H1 (cell line): ENCODE measurements around the gene TSPEAR. TPM values are rescaled to one million over a fixed set of nuclear protein-coding genes. Genes with fewer than 3 reads are reported as not detected.

Experiments
- CTCF ChIA-PET: fragments of 300-600 bp; sonication (Branson Sonifier 250); formaldehyde crosslinking; loops from one replicate; lab custom pipeline; 2021; ENCODE audit not compliant: partially characterized antibody; lab: Charles Lee
- POLR2A ChIA-PET: fragments of 300-600 bp; sonication (Branson Sonifier 250); formaldehyde crosslinking; loops from one replicate; lab custom pipeline; 2021; ENCODE audit warnings: inconsistent platforms; ENCODE audit not compliant: partially characterized antibody; lab: Charles Lee
- DNase-seq, 2 experiments: peaks; one replicate each; pipeline versions ENCODE4 v3.0.0 to v3.0.0-alpha.2; 2010 to 2022; ENCODE audit warnings: low spot score in 2 of 2, low read depth in 1 of 2, mixed read lengths in 1 of 2
- FAIRE-seq: peaks from 2 replicates; lab custom pipeline; 2011; peaks lifted over from hg19 to GRCh38; lab: Jason Lieb, UNC
- H2AFZ ChIP-seq: 2 replicates; pipeline ENCODE4 v1.8.1; 2012; ENCODE audit warnings: low read length, inconsistent platforms
- H2AK5ac ChIP-seq: 2 replicates; pipeline ENCODE4 v1.6.1; 2013; ENCODE audit warnings: low read depth, low read length
- H2BK120ac ChIP-seq: replicated peaks from 2 replicates; pipeline ENCODE3; 2013; ENCODE audit warnings: low read depth, low read length, inconsistent platforms
- H2BK12ac ChIP-seq: 2 replicates; pipeline ENCODE4 v1.6.1; 2013; ENCODE audit warnings: low read depth, low read length
- H2BK15ac ChIP-seq: 2 replicates; pipeline ENCODE4 v1.6.1; 2013; ENCODE audit warnings: low read length
- H2BK20ac ChIP-seq: 2 replicates; pipeline ENCODE4 v1.6.1; 2013; ENCODE audit warnings: low read length
- H2BK5ac ChIP-seq: 2 replicates; pipeline ENCODE4 v1.6.1; 2013; ENCODE audit warnings: low read depth, low read length
- H3K14ac ChIP-seq: 2 replicates; pipeline ENCODE4 v1.6.1; 2013; ENCODE audit warnings: inconsistent platforms; ENCODE audit not compliant: insufficient read length
- H3K18ac ChIP-seq: 2 replicates; pipeline ENCODE4 v1.6.1; 2013; ENCODE audit warnings: low read length; ENCODE audit errors: extremely low read depth
- H3K23ac ChIP-seq: 2 replicates; pipeline ENCODE4 v1.6.1; 2013; ENCODE audit warnings: inconsistent platforms; ENCODE audit not compliant: insufficient read length
- H3K23me2 ChIP-seq: 2 replicates; pipeline ENCODE4 v1.6.1; 2013; ENCODE audit warnings: low read depth, low read length
- H3K27ac ChIP-seq: 2 replicates; pipeline ENCODE4 v1.6.1; 2011; ENCODE audit warnings: low read depth, low read length, inconsistent platforms
- H3K27me3 ChIP-seq, 4 experiments: replicated peaks in 1 of 4; 1 replicate in 1 of 4; 2 replicates in 3 of 4; pipeline versions ENCODE4 v1.6.1 to v1.8.1; 2011 to 2013; ENCODE audit warnings: low read length in 3 of 4, mild to moderate bottlenecking in 3 of 4, inconsistent platforms in 2 of 4, mixed read lengths in 2 of 4, moderate library complexity in 1 of 4; ENCODE audit not compliant: control insufficient read depth in 3 of 4, insufficient read depth in 3 of 4; ENCODE audit errors: extremely low read depth in 1 of 4
- H3K36me3 ChIP-seq, 4 experiments: 2 replicates each; pipeline versions ENCODE4 v1.6.1 to v1.8.1; 2011 to 2013; ENCODE audit warnings: mild to moderate bottlenecking in 4 of 4, low read length in 3 of 4, moderate library complexity in 2 of 4, control low read depth in 1 of 4, inconsistent platforms in 1 of 4; ENCODE audit not compliant: insufficient read depth in 4 of 4, control insufficient read depth in 2 of 4
- H3K4ac ChIP-seq: replicated peaks from 2 replicates; pipeline ENCODE3; 2013; ENCODE audit warnings: low read length, low read depth, mixed read lengths, inconsistent platforms; ENCODE audit not compliant: insufficient read length
- H3K4me1 ChIP-seq, 4 experiments: replicated peaks in 1 of 4; 1 replicate in 1 of 4; 2 replicates in 3 of 4; pipeline versions ENCODE4 v1.6.1 to v1.8.1; 2011 to 2013; ENCODE audit warnings: low read length in 3 of 4, inconsistent platforms in 2 of 4, mixed read lengths in 1 of 4; ENCODE audit not compliant: insufficient read depth in 4 of 4, control insufficient read depth in 3 of 4
- H3K4me2 ChIP-seq, 2 experiments: 2 replicates each; pipeline versions ENCODE4 v1.6.1 to v1.8.1; 2011 to 2013; ENCODE audit warnings: low read depth in 2 of 2, low read length in 2 of 2, control low read depth in 1 of 2, inconsistent platforms in 1 of 2, mild to moderate bottlenecking in 1 of 2; ENCODE audit not compliant: insufficient read depth in 1 of 2
- H3K4me3 ChIP-seq, 4 experiments: fragments of 200-600, 300-600 bp in 1 of 4; sonication (generic), shearing (Covaris generic), sonication (Bioruptor Twin) in 1 of 4; 2 replicates each; pipeline versions ENCODE4 v1.5.1 to v1.8.1; 2011 to 2016; ENCODE audit warnings: low read length in 4 of 4, low read depth in 3 of 4, control low read depth in 2 of 4, inconsistent platforms in 2 of 4, mild to moderate bottlenecking in 2 of 4, mixed read lengths in 1 of 4, moderate library complexity in 1 of 4; ENCODE audit not compliant: insufficient read depth in 2 of 4; ENCODE audit errors: extremely low read depth in 1 of 4
- H3K56ac ChIP-seq: replicated peaks from 2 replicates; pipeline ENCODE3; 2013; ENCODE audit warnings: low read depth, mild to moderate bottlenecking, mixed read lengths, low read length, inconsistent platforms; ENCODE audit not compliant: insufficient read length
- H3K79me1 ChIP-seq: 2 replicates; pipeline ENCODE4 v1.6.1; 2013; ENCODE audit warnings: low read depth, low read length, control low read depth
- H3K79me2 ChIP-seq, 2 experiments: 2 replicates each; pipeline versions ENCODE4 v1.6.1 to v1.8.1; 2012 to 2013; ENCODE audit warnings: low read length in 2 of 2, mild to moderate bottlenecking in 2 of 2, inconsistent platforms in 1 of 2; ENCODE audit not compliant: insufficient read depth in 2 of 2, control insufficient read depth in 1 of 2
- H3K9ac ChIP-seq, 4 experiments: replicated peaks in 1 of 4; 1 replicate in 1 of 4; 2 replicates in 3 of 4; pipeline versions ENCODE4 v1.6.1 to v1.8.1; 2011 to 2013; ENCODE audit warnings: low read depth in 3 of 4, low read length in 3 of 4, control low read depth in 2 of 4, mild to moderate bottlenecking in 2 of 4, moderate library complexity in 2 of 4, inconsistent platforms in 1 of 4; ENCODE audit errors: extremely low read depth in 1 of 4
- H3K9me3 ChIP-seq, 2 experiments: 2 replicates each; pipeline versions ENCODE4 v1.6.1 to v1.8.1; 2012 to 2013; ENCODE audit warnings: mild to moderate bottlenecking in 2 of 2, moderate library complexity in 2 of 2, control low read depth in 1 of 2, inconsistent platforms in 1 of 2, low read depth in 1 of 2, low read length in 1 of 2, mixed read lengths in 1 of 2; ENCODE audit not compliant: insufficient read depth in 2 of 2
- H4K20me1 ChIP-seq, 2 experiments: replicated peaks in 1 of 2; 2 replicates each; pipeline versions ENCODE3 to v1.8.1; 2011 to 2013; ENCODE audit warnings: inconsistent platforms in 2 of 2, low read length in 2 of 2, mild to moderate bottlenecking in 1 of 2; ENCODE audit not compliant: insufficient read depth in 2 of 2, control insufficient read depth in 1 of 2
- H4K5ac ChIP-seq: 2 replicates; pipeline ENCODE4 v1.6.1; 2013; ENCODE audit warnings: low read length, low read depth, mixed read lengths, inconsistent platforms; ENCODE audit not compliant: insufficient read length
- H4K8ac ChIP-seq: 2 replicates; pipeline ENCODE4 v1.8.0; 2013; ENCODE audit warnings: mild to moderate bottlenecking, moderate library complexity, low read length, inconsistent platforms; ENCODE audit not compliant: insufficient read depth; ENCODE audit errors: extremely low read depth
- H4K91ac ChIP-seq: replicated peaks from 2 replicates; pipeline ENCODE3; 2013; ENCODE audit warnings: low read length, mixed read lengths, inconsistent platforms; ENCODE audit not compliant: insufficient read length
- CREB1 ChIP-seq: IDR thresholded peaks from 2 replicates; pipeline ENCODE4 v1.6.1; 2012; ENCODE audit warnings: inconsistent platforms
- EP300 ChIP-seq, 2 experiments: IDR thresholded peaks; 1 replicate in 1 of 2; 2 replicates in 1 of 2; pipeline ENCODE4 v1.6.1; 2011 to 2012; ENCODE audit warnings: low read depth in 2 of 2, low read length in 2 of 2, mild to moderate bottlenecking in 2 of 2, borderline replicate concordance in 1 of 2, inconsistent platforms in 1 of 2, moderate library complexity in 1 of 2
- MAFK ChIP-seq: IDR thresholded peaks from 2 replicates; pipeline ENCODE4 v1.6.1; 2012; ENCODE audit warnings: low read depth, mild to moderate bottlenecking, improper control_type of control experiment, low read length
- NANOG ChIP-seq: IDR thresholded peaks from 2 replicates; pipeline ENCODE4 v1.6.1; 2011; ENCODE audit warnings: low read length, low read depth, mild to moderate bottlenecking, inconsistent platforms; ENCODE audit not compliant: insufficient read depth, poor library complexity, severe bottlenecking
- RXRA ChIP-seq: IDR thresholded peaks from 2 replicates; pipeline ENCODE4 v1.6.1; 2011; ENCODE audit warnings: low read depth, mild to moderate bottlenecking, low read length, moderate library complexity; ENCODE audit not compliant: insufficient read depth
- SIX5 ChIP-seq: IDR thresholded peaks from 2 replicates; pipeline ENCODE4 v1.6.1; 2011; ENCODE audit warnings: mild to moderate bottlenecking, low read depth, low read length
- SP4 ChIP-seq: IDR thresholded peaks from 2 replicates; pipeline ENCODE4 v1.6.1; 2012; ENCODE audit warnings: low read length, inconsistent platforms
- TAF1 ChIP-seq: IDR thresholded peaks from 2 replicates; pipeline ENCODE4 v1.6.1; 2011; ENCODE audit warnings: mild to moderate bottlenecking, low read depth, low read length
- TEAD4 ChIP-seq: IDR thresholded peaks from 2 replicates; pipeline ENCODE4 v1.6.1; 2012; ENCODE audit warnings: low read depth, low read length, inconsistent platforms, mixed read lengths
- YY1 ChIP-seq: IDR thresholded peaks from 2 replicates; pipeline ENCODE4 v1.6.1; 2011; ENCODE audit warnings: low read depth, mild to moderate bottlenecking, low read length
- WGBS, 2 experiments: shearing (Covaris generic) in 1 of 2; methylation state at CpG; one replicate each; pipeline versions ENCODE4 v1.1.6 to v1.1.7; 2013 to 2015; ENCODE audit warnings: low lambda C conversion rate in 2 of 2, mixed read lengths in 2 of 2, inconsistent platforms in 1 of 2, low coverage in 1 of 2, missing lambda C conversion rate in 1 of 2; ENCODE audit not compliant: insufficient replicate concordance in 2 of 2, insufficient coverage in 1 of 2, insufficient read length in 1 of 2; ENCODE audit errors: extremely low coverage in 1 of 2, missing lambda C conversion rate in 1 of 2; 5-methylcytosine and 5-hydroxymethylcytosine counted together
- polyA plus RNA-seq, 7 experiments: library from polyadenylated mRNA; depleted of rRNA in 3 of 7; stranded (reverse) in 5 of 7; unstranded in 2 of 7; fragments of >200 nt in 5 of 7; fragments of 200-250 nt in 2 of 7; gene quantifications; 1 replicate in 5 of 7; 2 replicates in 1 of 7; 4 replicates in 1 of 7; pipeline versions ENCODE4 v1.2.1 to v1.2.3, GENCODE V29; 2011 to 2013; ENCODE audit warnings: missing spikeins in 2 of 7, mixed read lengths in 2 of 7
- total RNA-seq: library from RNA; stranded (reverse); fragmentation: NEBNext Ultra II Directional; extraction: Animal tissue kit (Norgen Biotek cat#: 25700); gene quantifications from 2 replicates; pipeline ENCODE4 v1.2.1, GENCODE V29; 2021

The TSPEAR gene
- total and polyA plus RNA-seq, 2 of the 8 experiments (the other 6 are each of a cell fraction or from before 2014, with no cell fraction given): 0.58 to 0.89 TPM

GRCh38 chr21:44555200-44555875 lies 156.0 kb downstream of the TSPEAR start:
- H2AFZ ChIP-seq: no peak overlapping the region
- no peaks in the 10 kb centered on the region for H3K9me3 ChIP-seq
- peak overlapping the region; percentile 60; the same call in 1 of the 2 replicates for H2BK12ac ChIP-seq
- H4K8ac ChIP-seq: no peak overlapping the region
- H4K20me1 ChIP-seq: no peaks in the 10 kb centered on the region
- H3K4me2 ChIP-seq: no peak overlapping the region
- DNase-seq: peak in 1 of 2 experiments; percentile 39
- WGBS, 2 experiments: 75% methylated on average over 12 of the region's 13 CpGs; no CpG with 5 or more reads in 1 of the 2 experiments
- TF ChIP-seq SIX5 (no peak), EP300 (IDR thresholded peaks at IDR 0.05; ENCODE audit: borderline replicate concordance in 1 of 2, low read depth in 2 of 2, low read length in 2 of 2) (no peak), YY1 (no peak), TAF1 (no peak), CREB1 (no peak), NANOG (no peak), MAFK (no peak), RXRA (no peak), TEAD4 (no peak), SP4 (no peak)
- H2BK15ac ChIP-seq: no peak overlapping the region
- ChIA-PET CTCF (interaction anchor here (0.8 kb wide), 1 partner anchor 25 kb away, joined by 4 read pairs; the partner anchor contains the start of gene KRTAP10-5), POLR2A (no interaction called here)
- no peaks in the 10 kb centered on the region for H3K36me3 ChIP-seq
- no peak overlapping the region for H3K14ac ChIP-seq
- peaks cover 2 to 16% (median 11%) of the 10 kb centered on the region in 4 experiments for H3K4me1 ChIP-seq
- no peak overlapping the region for H4K5ac ChIP-seq
- H3K9ac ChIP-seq: no peak overlapping the region
- H3K56ac ChIP-seq: no peak overlapping the region
- H3K79me1 ChIP-seq: no peaks in the 10 kb centered on the region; the same call in 1 of the 2 replicates
- H2BK120ac ChIP-seq: no peak overlapping the region
- H2BK5ac ChIP-seq: no peak overlapping the region
- H3K4ac ChIP-seq: peak overlapping the region; percentile 72
- no peak overlapping the region for H3K4me3 ChIP-seq
- no peak overlapping the region for H3K23ac ChIP-seq
- no peak for FAIRE-seq
- H2BK20ac ChIP-seq: no peak overlapping the region
- no peaks in the 10 kb centered on the region for H3K27me3 ChIP-seq
- no peak overlapping the region for H3K18ac ChIP-seq
- H3K27ac ChIP-seq: no peak overlapping the region
- no peaks in the 10 kb centered on the region for H3K79me2 ChIP-seq
- H2AK5ac ChIP-seq: no peak overlapping the region
- H4K91ac ChIP-seq: no peak overlapping the region
- no peaks in the 10 kb centered on the region for H3K23me2 ChIP-seq
